Neural progenitor cell (in vitro differentiated cells): ENCODE results near the gene SLC30A4. TPM values are rescaled to one million over a fixed set of nuclear protein-coding genes. Genes with fewer than 3 reads are reported as not detected.

Source experiments
- DNase-seq: peaks from one replicate; pipeline ENCODE4 v3.0.0-alpha.2; 2016; ENCODE audit warnings: low spot score
- H2AFZ ChIP-seq: fragments of 200-600 bp; sonication (generic); replicated peaks from 2 replicates; pipeline ENCODE4 v1.6.1; 2016; ENCODE audit warnings: antibody characterized with exemption
- H3F3A ChIP-seq: fragments of 200-600 bp; sonication (generic); 2 replicates; pipeline ENCODE4 v1.6.1; 2016; ENCODE audit warnings: antibody characterized with exemption, low read depth
- H3K27ac ChIP-seq: fragments of 200-600 bp; sonication (generic); 2 replicates; pipeline ENCODE4 v1.5.1; 2016; ENCODE audit warnings: mild to moderate bottlenecking
- H3K27me3 ChIP-seq: fragments of 200-600 bp; sonication (generic); 2 replicates; pipeline ENCODE4 v1.6.1; 2016; ENCODE audit warnings: mild to moderate bottlenecking, moderate library complexity
- H3K36me3 ChIP-seq: fragments of 200-600 bp; sonication (generic); 2 replicates; pipeline ENCODE4 v1.5.1; 2016
- H3K4me1 ChIP-seq: fragments of 200-600 bp; sonication (generic); 2 replicates; pipeline ENCODE4 v1.6.1; 2016; ENCODE audit warnings: mixed run types
- H3K4me2 ChIP-seq: fragments of 200-600 bp; sonication (generic); 2 replicates; pipeline ENCODE4 v1.6.1; 2016
- H3K4me3 ChIP-seq: fragments of 200-600 bp; sonication (generic); 2 replicates; pipeline ENCODE4 v1.5.1; 2016
- H3K79me2 ChIP-seq: fragments of 200-600 bp; sonication (generic); 2 replicates; pipeline ENCODE4 v1.6.1; 2016; ENCODE audit warnings: low read depth
- H3K9ac ChIP-seq: fragments of 200-600 bp; sonication (generic); 2 replicates; pipeline ENCODE4 v1.6.1; 2016
- H3K9me3 ChIP-seq: fragments of 200-600 bp; sonication (generic); 2 replicates; pipeline ENCODE4 v1.5.1; 2016; ENCODE audit warnings: low read depth
- H4K20me1 ChIP-seq: fragments of 200-600 bp; sonication (generic); 2 replicates; pipeline ENCODE4 v1.6.1; 2016; ENCODE audit warnings: low read depth
- H3K27ac Mint-ChIP-seq: 3 replicates; pipeline ENCODE4 v1.8.0; 2021; ENCODE audit warnings: mixed read lengths
- H3K27me3 Mint-ChIP-seq: 2 replicates; pipeline ENCODE4 v1.8.0; 2022; ENCODE audit warnings: low read depth, mild to moderate bottlenecking, inconsistent platforms, moderate library complexity, mixed read lengths; ENCODE audit not compliant: insufficient read depth
- H3K36me3 Mint-ChIP-seq: 3 replicates; pipeline ENCODE4 v1.8.0; 2021; ENCODE audit warnings: mixed read lengths
- H3K4me1 Mint-ChIP-seq: 3 replicates; pipeline ENCODE4 v1.8.0; 2021; ENCODE audit warnings: mixed read lengths
- H3K4me3 Mint-ChIP-seq: 3 replicates; pipeline ENCODE4 v1.8.0; 2021; ENCODE audit warnings: mild to moderate bottlenecking, moderate library complexity, mixed read lengths
- H3K9me3 Mint-ChIP-seq: 3 replicates; pipeline ENCODE4 v1.8.0; 2020; ENCODE audit warnings: mixed read lengths
- CTCF ChIP-seq: fragments of 200-600 bp; sonication (generic); IDR thresholded peaks from 2 replicates; pipeline ENCODE4 v1.5.1; 2017; ENCODE audit warnings: antibody characterized with exemption, mild to moderate bottlenecking
- EZH2 ChIP-seq: fragments of 200-600 bp; sonication (generic); IDR thresholded peaks from 2 replicates; pipeline ENCODE4 v1.6.1; 2017; ENCODE audit warnings: antibody characterized with exemption, mild to moderate bottlenecking, moderate library complexity
- EZH2phosphoT487 ChIP-seq: fragments of 200-600 bp; sonication (generic); IDR thresholded peaks from 2 replicates; pipeline ENCODE4 v1.6.1; 2017; ENCODE audit warnings: antibody characterized with exemption
- total RNA-seq: library from RNA; depleted of rRNA; stranded (reverse); fragments of >200 nt; gene quantifications from 2 replicates; pipeline ENCODE4 v1.2.3, GENCODE V29; 2015; ENCODE audit warnings: low replicate concordance

Gene SLC30A4
- total RNA-seq, 1 donor from 2014 or later, result 0.02 TPM

GRCh38 chr15:45441686-45442085 lies 80.9 kb downstream of the SLC30A4 start:
- Histone ChIP-seq H3K36me3 (no peaks in the 10 kb centered on the region), H3K27me3 (no peaks in the 10 kb centered on the region), H3K27ac (no peak overlapping the region), H3K4me2 (no peak overlapping the region), H3K4me3 (no peak overlapping the region), H3K9me3 (no peaks in the 10 kb centered on the region), H3K9ac (no peak overlapping the region), H4K20me1 (no peaks in the 10 kb centered on the region), H3F3A (no peaks in the 10 kb centered on the region), H3K4me1 (no peaks in the 10 kb centered on the region), H2AFZ (no peak overlapping the region), H3K79me2 (no peaks in the 10 kb centered on the region)
- H3K4me1 Mint-ChIP-seq, result peaks cover 6% of the 10 kb centered on the region
- peaks cover 2% of the 10 kb centered on the region for H3K27me3 Mint-ChIP-seq
- no peak for DNase-seq
- H3K36me3 Mint-ChIP-seq, result no peaks in the 10 kb centered on the region
- H3K27ac Mint-ChIP-seq, result no peak overlapping the region
- TF ChIP-seq EZH2 (no peak), CTCF (no peak), EZH2phosphoT487 (no peak)
- H3K4me3 Mint-ChIP-seq, result no peak overlapping the region
- H3K9me3 Mint-ChIP-seq, result no peaks in the 10 kb centered on the region

DNA sequence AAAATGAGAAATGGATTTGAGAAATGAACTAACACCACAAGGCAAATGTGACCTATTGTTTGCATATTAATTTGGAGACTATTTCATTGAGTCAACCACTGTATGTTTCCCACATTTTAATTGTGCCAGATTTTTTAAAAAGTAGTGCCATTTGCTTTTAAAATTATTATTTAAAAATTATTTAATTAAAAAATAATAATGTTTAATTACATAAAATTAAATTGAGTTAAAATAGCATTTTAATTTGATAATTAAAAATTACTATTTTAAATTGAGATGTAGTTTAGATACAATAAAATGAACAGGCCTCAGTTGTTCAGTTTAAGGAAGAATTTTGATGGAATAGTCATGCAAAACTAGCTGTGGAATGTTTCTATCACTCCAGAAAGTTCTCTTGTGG lies 81.5 kb downstream of the SLC30A4 start:
- Histone ChIP-seq H2AFZ (no peak overlapping the region), H3K9ac (no peak overlapping the region), H3K4me2 (no peak overlapping the region), H3F3A (no peaks in the 10 kb centered on the region), H3K9me3 (no peaks in the 10 kb centered on the region), H3K4me3 (no peak overlapping the region), H3K27me3 (peaks cover under 1% of the 10 kb centered on the region), H3K79me2 (no peaks in the 10 kb centered on the region), H4K20me1 (no peaks in the 10 kb centered on the region), H3K27ac (no peak overlapping the region), H3K36me3 (no peaks in the 10 kb centered on the region), H3K4me1 (no peaks in the 10 kb centered on the region)
- TF ChIP-seq EZH2phosphoT487 (no peak), CTCF (no peak), EZH2 (no peak)
- no peak overlapping the region for H3K4me3 Mint-ChIP-seq
- H3K9me3 Mint-ChIP-seq, result no peaks in the 10 kb centered on the region
- no peak for DNase-seq
- peaks cover 6% of the 10 kb centered on the region for H3K4me1 Mint-ChIP-seq
- H3K27me3 Mint-ChIP-seq, result peaks cover 2% of the 10 kb centered on the region
- H3K36me3 Mint-ChIP-seq, result no peaks in the 10 kb centered on the region
- no peak overlapping the region for H3K27ac Mint-ChIP-seq

DNA sequence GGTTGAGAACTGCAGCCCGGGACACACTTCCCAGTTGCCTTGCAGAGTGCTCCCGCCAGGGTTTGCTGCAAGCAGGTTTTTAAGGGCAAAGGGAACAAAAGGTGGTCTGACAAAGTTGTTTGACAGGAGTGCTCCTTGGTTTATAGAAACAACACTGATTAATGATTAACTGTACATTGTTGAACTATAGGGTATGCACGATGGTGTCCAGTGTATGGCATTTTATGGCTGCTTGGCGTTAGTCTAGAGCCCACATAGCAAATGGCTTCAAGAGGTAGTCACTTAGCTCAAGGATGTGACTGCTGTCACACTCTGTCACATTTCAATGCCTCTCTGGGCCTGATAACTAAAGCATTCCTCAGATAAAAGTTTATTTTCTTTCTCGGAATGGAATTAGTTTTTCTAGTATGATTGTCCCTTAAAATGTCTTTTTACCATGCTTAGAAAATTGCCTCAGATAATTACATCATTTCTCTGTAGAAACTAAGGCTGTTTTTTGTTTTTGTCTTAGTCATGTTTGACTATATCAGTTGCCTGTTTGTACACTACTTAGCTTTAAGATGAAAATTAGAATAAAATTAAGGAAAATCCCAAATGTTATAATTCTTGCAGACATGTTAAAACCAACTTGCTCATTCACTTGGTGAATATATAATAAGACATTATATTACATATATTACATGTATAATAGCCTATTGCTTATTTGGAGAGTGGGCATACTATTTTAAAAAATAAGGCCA lies 82.9 kb downstream of the SLC30A4 start:
- no peaks in the 10 kb centered on the region for H4K20me1 ChIP-seq
- Mint-ChIP-seq H3K27me3 (peaks cover 2% of the 10 kb centered on the region), H3K36me3 (no peaks in the 10 kb centered on the region), H3K4me1 (peaks cover 6% of the 10 kb centered on the region), H3K9me3 (no peaks in the 10 kb centered on the region), H3K27ac (no peak overlapping the region), H3K4me3 (no peak overlapping the region)
- no peaks in the 10 kb centered on the region for H3K79me2 ChIP-seq
- DNase-seq, result no peak
- no peak overlapping the region for H3K4me2 ChIP-seq
- H3K9me3 ChIP-seq, result no peaks in the 10 kb centered on the region
- no peak for TF ChIP-seq EZH2phosphoT487
- TF ChIP-seq CTCF, result no peak
- no peak for TF ChIP-seq EZH2
- no peaks in the 10 kb centered on the region for H3K4me1 ChIP-seq
- peaks cover 12% of the 10 kb centered on the region for H3K27me3 ChIP-seq
- H3F3A ChIP-seq, result no peaks in the 10 kb centered on the region
- no peak overlapping the region for H3K27ac ChIP-seq
- H2AFZ ChIP-seq, result no peak overlapping the region
- H3K9ac ChIP-seq, result no peak overlapping the region
- no peak overlapping the region for H3K4me3 ChIP-seq
- no peaks in the 10 kb centered on the region for H3K36me3 ChIP-seq
